Measurements from ENCODE around the gene FANCF. TPM values are rescaled to one million over a fixed set of nuclear protein-coding genes. Genes with fewer than 3 reads are reported as not detected.

FANCF gene, protein sequence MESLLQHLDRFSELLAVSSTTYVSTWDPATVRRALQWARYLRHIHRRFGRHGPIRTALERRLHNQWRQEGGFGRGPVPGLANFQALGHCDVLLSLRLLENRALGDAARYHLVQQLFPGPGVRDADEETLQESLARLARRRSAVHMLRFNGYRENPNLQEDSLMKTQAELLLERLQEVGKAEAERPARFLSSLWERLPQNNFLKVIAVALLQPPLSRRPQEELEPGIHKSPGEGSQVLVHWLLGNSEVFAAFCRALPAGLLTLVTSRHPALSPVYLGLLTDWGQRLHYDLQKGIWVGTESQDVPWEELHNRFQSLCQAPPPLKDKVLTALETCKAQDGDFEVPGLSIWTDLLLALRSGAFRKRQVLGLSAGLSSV
- total RNA-seq: 10 to 100 TPM in 2 of 5 donors, 1 to 10 TPM in 3; 1.8 to 13.0 (median 9.6) TPM
- polyA plus RNA-seq: 1 to 10 TPM; 5.9 to 7.9 (median 7.7) TPM
- long read RNA-seq, donor 1, transcript FANCF-201 (1 exons, 2,952 nt): major isoform, 12 of 12 reads
- long read RNA-seq, donor 1, partial matches to known transcripts: 0 of 12 reads
- long read RNA-seq, donor 1, other reads (novel, unspliced or antisense): 0 of 12 reads
- long read RNA-seq, donor 2, transcript FANCF-201 (1 exons, 2,952 nt): major isoform, 9 of 9 reads
- long read RNA-seq, donor 2, partial matches to known transcripts: 0 of 9 reads
- long read RNA-seq, donor 2, other reads (novel, unspliced or antisense): 0 of 9 reads
- long read RNA-seq, donor 3, transcript FANCF-201 (1 exons, 2,952 nt): major isoform, 14 of 14 reads
- long read RNA-seq, donor 3, partial matches to known transcripts: 0 of 14 reads
- long read RNA-seq, donor 3, other reads (novel, unspliced or antisense): 0 of 14 reads
- long read RNA-seq, donor 4, partial matches to known transcripts: 0 of 1 reads
- long read RNA-seq, donor 4, other reads (novel, unspliced or antisense): 0 of 1 reads
- long read RNA-seq, donor 5, transcript FANCF-201 (1 exons, 2,952 nt): major isoform, 13 of 13 reads
- long read RNA-seq, donor 5, partial matches to known transcripts: 0 of 13 reads
- long read RNA-seq, donor 5, other reads (novel, unspliced or antisense): 0 of 13 reads
- long read RNA-seq, donor 6, transcript FANCF-201 (1 exons, 2,952 nt): major isoform, 28 of 28 reads
- long read RNA-seq, donor 6, partial matches to known transcripts: 0 of 28 reads
- long read RNA-seq, donor 6, other reads (novel, unspliced or antisense): 0 of 28 reads
- long read RNA-seq, donor 7, transcript FANCF-201 (1 exons, 2,952 nt): major isoform, 13 of 13 reads
- long read RNA-seq, donor 7, partial matches to known transcripts: 0 of 13 reads
- long read RNA-seq, donor 7, other reads (novel, unspliced or antisense): 0 of 13 reads
- long read RNA-seq, donor 8, transcript FANCF-201 (1 exons, 2,952 nt): major isoform, 24 of 24 reads
- long read RNA-seq, donor 8, partial matches to known transcripts: 0 of 24 reads
- long read RNA-seq, donor 8, other reads (novel, unspliced or antisense): 0 of 24 reads
- long read RNA-seq, donor 9, transcript FANCF-201 (1 exons, 2,952 nt): major isoform, 12 of 12 reads
- long read RNA-seq, donor 9, partial matches to known transcripts: 0 of 12 reads
- long read RNA-seq, donor 9, other reads (novel, unspliced or antisense): 0 of 12 reads
- long read RNA-seq, donor 10, transcript FANCF-201 (1 exons, 2,952 nt): major isoform, 9 of 9 reads
- long read RNA-seq, donor 10, partial matches to known transcripts: 0 of 9 reads
- long read RNA-seq, donor 10, other reads (novel, unspliced or antisense): 0 of 9 reads

GRCh38 chr11:22625448-22626287, at the start of gene FANCF:
TSS of gene FANCF (minus strand) at chr11:22625823. CDS start at chr11:22625810, 13 bp downstream.
- intact Hi-C loops (cut with DNase I; ENCODE audit: low total_unique reads): no loop called here
- H3K27me3 ChIP-seq: no peaks in the 10 kb centered on the region
- WGBS, 5 donors: 0 to 1% (median 1%) methylated on average over 17 to 55 of the region's 55 CpGs
- no peaks in the 10 kb centered on the region for H3K36me3 ChIP-seq
- peak within 1 kb of the TSS; percentile 79 to 96 (median 88) for H3K4me3 ChIP-seq
- peaks cover 18 to 32% (median 21%) of the 10 kb centered on the region in 4 donors for H3K4me1 ChIP-seq
- no peaks in the 10 kb centered on the region for H3K9me3 ChIP-seq
- TF ChIP-seq POLR2AphosphoS5 (IDR thresholded peaks at IDR 0.05): peak in 2 of 3 donors; percentile 54 to 90
- no peak for TF ChIP-seq EP300 (IDR thresholded peaks at IDR 0.05)
- peak; percentile 96 to 99 for DNase-seq
- H3K27ac ChIP-seq: peak within 1 kb of the TSS; percentile 90 to 94 (median 92)

DNA sequence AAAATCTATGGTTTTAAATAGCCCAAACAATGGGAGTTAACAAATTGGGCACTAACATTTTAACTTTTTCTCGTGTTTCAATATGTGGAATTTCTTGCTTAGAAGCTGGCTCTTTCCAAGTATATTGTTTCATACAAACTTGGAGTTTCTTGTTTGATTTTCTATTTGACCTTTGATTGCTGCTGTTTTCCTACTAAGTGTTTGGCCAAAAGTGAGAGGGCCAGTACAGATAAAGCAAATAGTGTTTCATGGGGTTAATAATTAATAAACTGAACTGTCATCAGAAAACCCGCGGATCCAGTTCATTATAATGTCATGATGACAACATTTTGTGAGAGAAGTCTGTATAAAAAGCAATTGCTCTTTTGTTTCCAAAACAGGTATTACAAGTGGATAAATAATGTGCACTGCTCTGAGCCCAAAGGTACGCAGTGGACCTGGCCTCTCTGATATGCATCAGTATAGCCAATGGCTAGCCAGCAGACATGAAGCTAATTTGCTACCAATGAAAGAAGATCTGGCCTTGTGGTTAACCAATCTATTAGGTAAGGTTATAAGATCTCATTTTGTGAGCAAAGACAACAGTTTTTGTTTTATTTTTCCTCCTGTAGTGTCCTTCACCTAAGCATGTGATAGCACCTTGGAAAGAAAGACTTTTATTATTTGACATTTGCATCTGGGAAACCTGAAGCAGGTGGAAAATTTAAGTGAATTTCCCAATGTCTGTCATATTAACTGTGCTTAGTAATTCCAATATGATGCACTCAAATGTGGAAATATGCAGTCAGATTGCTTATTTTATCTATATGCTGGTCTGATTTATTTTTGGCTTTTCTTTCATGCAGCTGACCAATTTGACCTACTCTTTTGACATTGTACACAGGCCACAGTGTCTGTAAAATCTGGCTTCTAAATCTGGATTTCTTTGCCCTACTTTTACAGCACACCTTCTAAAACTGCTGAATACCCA, 49.1 kb upstream of the FANCF start:
- WGBS, 5 donors: 28 to 58% (median 47%) methylated on average over 4 of the region's 4 CpGs
- no peak overlapping the region for H3K4me3 ChIP-seq
- H3K9me3 ChIP-seq: no peaks in the 10 kb centered on the region
- TF ChIP-seq EP300 (IDR thresholded peaks at IDR 0.05) (no peak), POLR2A (IDR thresholded peaks at IDR 0.05) (no peak), POLR2AphosphoS5 (IDR thresholded peaks at IDR 0.05) (no peak)
- TF ChIP-seq, protein P1, sequence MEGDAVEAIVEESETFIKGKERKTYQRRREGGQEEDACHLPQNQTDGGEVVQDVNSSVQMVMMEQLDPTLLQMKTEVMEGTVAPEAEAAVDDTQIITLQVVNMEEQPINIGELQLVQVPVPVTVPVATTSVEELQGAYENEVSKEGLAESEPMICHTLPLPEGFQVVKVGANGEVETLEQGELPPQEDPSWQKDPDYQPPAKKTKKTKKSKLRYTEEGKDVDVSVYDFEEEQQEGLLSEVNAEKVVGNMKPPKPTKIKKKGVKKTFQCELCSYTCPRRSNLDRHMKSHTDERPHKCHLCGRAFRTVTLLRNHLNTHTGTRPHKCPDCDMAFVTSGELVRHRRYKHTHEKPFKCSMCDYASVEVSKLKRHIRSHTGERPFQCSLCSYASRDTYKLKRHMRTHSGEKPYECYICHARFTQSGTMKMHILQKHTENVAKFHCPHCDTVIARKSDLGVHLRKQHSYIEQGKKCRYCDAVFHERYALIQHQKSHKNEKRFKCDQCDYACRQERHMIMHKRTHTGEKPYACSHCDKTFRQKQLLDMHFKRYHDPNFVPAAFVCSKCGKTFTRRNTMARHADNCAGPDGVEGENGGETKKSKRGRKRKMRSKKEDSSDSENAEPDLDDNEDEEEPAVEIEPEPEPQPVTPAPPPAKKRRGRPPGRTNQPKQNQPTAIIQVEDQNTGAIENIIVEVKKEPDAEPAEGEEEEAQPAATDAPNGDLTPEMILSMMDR (IDR thresholded peaks at IDR 0.05): no peak
- intact Hi-C loops (cut with DNase I; ENCODE audit: low total_unique reads): no loop called here
- peak overlapping the region; percentile 0 to 79 (median 48) for H3K27ac ChIP-seq
- DNase-seq: peak; percentile 31 to 58
- no peaks in the 10 kb centered on the region for H3K27me3 ChIP-seq
- peaks cover 0 to 10% (median 3%) of the 10 kb centered on the region in 4 donors for H3K4me1 ChIP-seq
- H3K36me3 ChIP-seq: no peaks in the 10 kb centered on the region

GRCh38 chr11:22671751-22672150, 46.1 kb upstream of the FANCF start:
- Histone ChIP-seq H3K36me3 (no peaks in the 10 kb centered on the region), H3K9me3 (no peaks in the 10 kb centered on the region), H3K4me3 (no peak overlapping the region), H3K4me1 (peaks cover 4 to 14% (median 9%) of the 10 kb centered on the region in 4 donors), H3K27me3 (peaks cover 0 to 16% (median 4%) of the 10 kb centered on the region in 3 donors), H3K27ac (no peak overlapping the region)
- WGBS, 5 donors: 26 to 55% (median 41%) methylated on average over 2 of the region's 2 CpGs
- DNase-seq: no peak
- intact Hi-C loops (cut with DNase I; ENCODE audit: low total_unique reads): no loop called here
- TF ChIP-seq POLR2AphosphoS5 (IDR thresholded peaks at IDR 0.05) (no peak), POLR2A (IDR thresholded peaks at IDR 0.05) (no peak), EP300 (IDR thresholded peaks at IDR 0.05) (no peak)
- TF ChIP-seq, protein P1 (IDR thresholded peaks at IDR 0.05): no peak

All from stomach (tissue), 19 donors.